ENCODE results near the gene MBLAC2.

GRCh38 chr5:90484540-90484939, 10.0 kb upstream of the MBLAC2 start:
- TF ChIP-seq FOXP2 (optimal IDR thresholded peaks at IDR 0.05; ENCODE audit: borderline replicate concordance, extremely low read depth, extremely low read length, insufficient read depth) = no peak
- TF ChIP-seq POLR2AphosphoS5 (IDR thresholded peaks at IDR 0.05; ENCODE audit: low read depth, low read length) = no peak
- TF ChIP-seq SIN3A (IDR thresholded peaks at IDR 0.05; ENCODE audit: borderline replicate concordance, insufficient read depth, low read length) = no peak
